GM19324 (cell line): Measurements from ENCODE around the gene TAS2R40.
A peak's percentile ranks its signal among the peaks of the same experiment; 100 is the strongest.
"Not testable (repeated sequence)": the region's sequence is repeated elsewhere in the genome, so short reads cannot be mapped to it uniquely, and the experiment has no call there.

ENCODE experiments used
- ATAC-seq: cut with Tn5 transposase; IDR thresholded peaks from one replicate; pipeline ENCODE4 v1.9.1; 2021; ENCODE audit warnings: mild to moderate bottlenecking, moderate library complexity; ENCODE audit not compliant: unreplicated experiment, low FRiP score

The TAS2R40 gene

GRCh38 chr7:143221737-143222136, at the start of gene TAS2R40:
TSS of gene TAS2R40 (plus strand) at chr7:143222037. CDS start at chr7:143222079, 42 bp downstream.
- ATAC-seq = no peak

DNA sequence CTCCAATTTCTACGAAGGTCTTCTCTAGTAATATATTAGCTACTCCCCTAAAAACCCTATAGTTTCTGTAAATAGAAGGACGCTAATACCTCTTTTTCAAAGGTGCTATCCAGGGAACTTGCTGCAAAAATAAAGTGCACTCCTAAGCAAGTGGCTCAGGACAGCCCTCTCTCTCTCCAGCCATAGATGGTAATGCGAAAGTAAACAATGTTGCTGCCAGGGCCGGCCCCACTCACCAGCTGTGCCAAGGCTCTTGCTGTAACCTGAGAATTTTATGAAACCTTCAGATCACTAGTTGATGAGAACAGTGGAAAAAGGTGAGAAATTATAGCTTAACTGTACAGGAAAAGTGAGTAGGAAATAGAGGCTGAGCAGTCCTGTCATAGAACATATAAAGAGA, 49.5 kb upstream of the TAS2R40 start:
- no peak for ATAC-seq

GRCh38 chr7:143176128-143176527, 45.7 kb upstream of the TAS2R40 start:
- no peak for ATAC-seq

- no peak for ATAC-seq
Measured at GRCh38 chr7:143177374-143178119, 44.3 kb upstream of the TAS2R40 start.

DNA sequence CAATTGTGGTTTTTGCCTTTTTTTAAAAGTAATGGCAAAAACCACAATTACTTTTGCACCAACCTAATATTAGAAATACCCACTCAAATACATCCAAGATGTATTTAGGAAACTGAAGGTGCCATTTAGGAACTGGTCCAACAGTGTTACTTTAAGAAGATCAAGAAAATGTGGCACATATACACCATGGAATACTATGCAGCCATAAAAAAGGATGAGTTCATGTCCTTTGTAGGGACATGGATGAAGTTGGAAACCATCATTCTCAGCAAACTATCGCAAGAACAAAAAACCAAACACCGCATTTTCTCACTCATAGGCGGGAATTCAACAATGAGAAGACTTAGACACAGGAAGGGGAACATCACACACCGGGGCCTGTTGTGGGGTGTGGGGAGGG, 41.1 kb upstream of the TAS2R40 start:
- ATAC-seq = not testable (repeated sequence)

DNA sequence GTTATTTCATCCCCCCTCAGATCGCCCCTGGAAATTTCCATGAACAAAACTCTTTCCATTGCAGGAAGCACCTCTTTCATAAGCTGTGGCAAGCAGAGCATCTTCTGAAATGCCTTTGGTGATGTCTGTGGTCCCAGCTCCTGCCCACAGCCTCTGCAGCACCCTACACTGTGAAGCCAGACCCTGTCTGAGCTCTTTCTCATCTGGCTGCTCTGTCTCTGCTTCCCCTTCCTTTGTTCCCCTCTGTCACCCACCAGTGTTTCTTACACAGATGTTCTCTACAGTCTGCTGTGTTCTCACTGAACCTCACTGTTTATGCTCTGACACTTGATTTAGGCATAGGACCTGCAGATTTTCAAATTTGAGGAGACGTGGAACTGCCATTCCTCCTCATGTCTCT, 40.5 kb upstream of the TAS2R40 start:
- ATAC-seq = no peak

DNA sequence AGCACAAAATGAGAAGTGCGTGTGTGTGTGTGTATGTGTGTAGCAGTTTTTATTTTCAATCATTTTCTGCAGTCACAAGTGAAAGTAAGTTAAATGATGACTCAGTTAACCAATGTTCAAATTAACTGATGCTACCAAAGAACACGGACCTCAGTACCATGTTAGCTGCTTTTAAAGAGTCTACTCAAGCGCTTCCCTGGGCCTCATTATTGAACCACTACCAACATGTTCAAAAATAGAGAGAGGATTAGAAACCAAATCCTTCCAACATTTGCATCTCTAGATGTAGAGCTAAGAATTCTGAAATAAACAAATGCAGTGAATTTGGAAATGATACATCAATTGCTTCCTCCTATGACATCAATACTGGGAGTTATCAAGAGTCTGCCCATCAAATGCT, 38.8 kb upstream of the TAS2R40 start, which contains the start of gene TAS2R39:
Gene TAS2R39 (plus strand): TSS at position 396 of the 400 bp plus-strand sequence. CDS start 0 bp downstream, at position 396.
- ATAC-seq = no peak

GRCh38 chr7:143185551-143185950, 36.3 kb upstream of the TAS2R40 start:
- no peak for ATAC-seq

- no peak for ATAC-seq
Measured at GRCh38 chr7:143188994-143189393, 32.8 kb upstream of the TAS2R40 start.

DNA sequence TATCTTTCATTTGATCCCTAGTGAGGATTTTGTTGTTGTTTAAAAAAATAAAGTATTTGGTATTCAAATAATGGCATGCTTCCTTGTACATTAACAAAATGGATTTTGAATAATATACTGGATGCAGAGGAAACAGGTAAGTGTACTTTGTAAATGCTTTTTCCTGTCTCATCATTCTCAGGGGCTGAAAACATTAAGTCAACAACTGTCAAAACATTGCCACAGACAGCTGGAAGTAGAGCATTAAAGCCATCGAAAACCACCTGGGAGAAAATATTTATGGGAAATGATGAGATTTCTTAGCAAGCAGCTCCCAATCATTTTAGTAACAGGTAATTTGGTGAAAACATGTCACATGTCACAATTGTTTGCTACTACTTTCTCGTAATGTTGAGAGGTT, 28.0 kb upstream of the TAS2R40 start:
- ATAC-seq = no peak

DNA sequence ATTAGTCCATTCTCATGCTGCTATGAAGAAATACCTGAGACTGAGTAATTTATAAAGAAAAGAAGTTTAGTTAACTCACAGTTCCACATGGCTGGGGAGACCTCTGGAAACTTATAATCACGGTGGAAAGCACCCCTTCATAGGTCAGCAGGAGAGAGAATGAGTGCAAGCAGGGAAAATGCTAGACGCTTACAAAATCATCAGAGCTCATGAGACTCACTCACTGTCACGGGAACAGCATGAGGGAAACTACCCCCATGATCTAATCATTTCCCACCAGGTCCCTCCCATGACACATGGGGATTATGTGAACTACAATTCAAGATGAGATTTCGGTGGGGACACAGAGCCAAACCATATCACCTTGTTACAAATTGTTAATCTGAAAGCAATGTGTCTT, 22.8 kb upstream of the TAS2R40 start:
- ATAC-seq = no peak

- no peak for ATAC-seq
Measured at GRCh38 chr7:143202161-143202560, 19.7 kb upstream of the TAS2R40 start.

DNA sequence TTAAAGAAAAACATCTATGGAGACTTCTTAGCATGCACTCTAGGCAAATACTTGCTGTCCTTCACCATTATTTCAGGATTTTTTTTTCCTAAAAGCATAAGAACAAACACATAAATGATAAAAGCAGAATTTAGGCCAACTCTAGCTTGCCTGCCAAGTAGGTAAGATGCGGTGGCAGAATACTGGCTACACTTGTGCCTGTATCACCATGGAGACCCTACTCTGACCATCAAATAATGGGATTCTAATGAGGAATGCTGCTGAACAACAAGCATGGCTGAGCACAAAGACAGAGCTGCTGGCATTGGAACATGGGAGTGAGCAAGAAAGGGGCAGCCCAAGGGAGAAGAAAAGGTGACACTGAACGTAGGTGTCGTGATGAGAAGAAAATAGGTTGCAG, 18.5 kb upstream of the TAS2R40 start:
- no peak for ATAC-seq

GRCh38 chr7:143205560-143206293, 16.1 kb upstream of the TAS2R40 start:
- ATAC-seq = no peak

DNA sequence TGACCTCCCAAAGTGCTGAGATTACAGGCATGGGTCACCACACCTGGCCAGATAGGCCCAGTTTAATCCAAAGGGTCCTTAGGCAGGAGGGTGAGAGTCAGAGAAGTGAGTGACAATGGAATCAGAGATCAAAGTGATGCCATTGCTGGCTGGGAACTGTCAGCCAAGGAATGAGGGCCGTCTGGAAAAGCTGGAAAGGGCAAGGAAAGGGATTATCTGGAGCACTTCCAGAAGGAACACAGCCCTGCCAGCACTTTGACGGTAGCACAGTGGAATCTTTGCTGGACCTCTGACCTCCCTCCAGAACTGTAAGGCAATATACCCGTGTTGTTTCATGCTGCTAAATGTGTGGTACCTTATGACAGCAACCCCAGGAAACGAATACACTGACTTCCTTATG, 11.3 kb upstream of the TAS2R40 start:
- ATAC-seq = no peak

- ATAC-seq = not testable (repeated sequence)
Measured at GRCh38 chr7:143213478-143213877, 8.4 kb upstream of the TAS2R40 start.

DNA sequence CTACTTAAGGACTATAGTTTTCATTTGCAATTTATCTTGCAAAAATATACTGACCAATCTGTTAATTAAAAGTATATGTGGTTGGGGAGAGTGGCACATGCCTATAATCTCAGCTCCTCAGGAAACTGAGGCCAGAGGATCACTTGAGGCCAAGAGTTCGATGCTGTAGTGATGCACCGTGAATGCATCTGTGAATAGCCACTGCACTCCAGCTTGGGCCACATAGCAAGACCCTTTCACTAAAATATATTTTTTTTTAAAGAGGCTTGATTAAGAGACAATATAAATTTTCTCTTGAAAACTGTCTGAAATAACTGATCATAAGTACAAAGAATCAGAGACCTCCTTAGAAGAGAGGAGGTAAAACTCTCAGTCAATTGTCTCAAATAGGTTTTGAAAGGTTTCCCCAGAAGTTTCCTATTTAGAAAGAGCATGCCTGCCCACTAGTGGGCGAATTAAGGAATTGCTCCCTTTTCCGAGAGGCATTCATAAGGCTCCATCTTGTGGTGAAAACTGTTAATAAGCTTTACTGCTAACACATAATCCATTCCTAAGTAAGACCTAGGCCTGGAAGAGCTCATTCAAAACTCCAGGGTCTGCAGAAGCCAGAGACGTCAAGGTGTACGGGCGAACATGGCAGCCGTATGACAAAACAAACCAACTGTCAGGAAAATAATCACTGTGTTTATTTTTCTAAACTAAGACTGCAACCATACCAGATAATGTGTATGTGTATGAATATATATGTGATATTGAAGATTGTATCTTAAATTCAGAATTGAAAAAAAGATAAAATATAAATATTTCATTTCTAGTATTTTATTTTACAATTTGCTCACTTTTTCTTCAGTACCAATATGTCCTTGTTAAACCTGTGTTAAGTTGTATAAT, 6.8 kb upstream of the TAS2R40 start:
- peak; percentile 72 for ATAC-seq

- no peak for ATAC-seq
Measured at GRCh38 chr7:143216151-143216550, 5.7 kb upstream of the TAS2R40 start.

DNA sequence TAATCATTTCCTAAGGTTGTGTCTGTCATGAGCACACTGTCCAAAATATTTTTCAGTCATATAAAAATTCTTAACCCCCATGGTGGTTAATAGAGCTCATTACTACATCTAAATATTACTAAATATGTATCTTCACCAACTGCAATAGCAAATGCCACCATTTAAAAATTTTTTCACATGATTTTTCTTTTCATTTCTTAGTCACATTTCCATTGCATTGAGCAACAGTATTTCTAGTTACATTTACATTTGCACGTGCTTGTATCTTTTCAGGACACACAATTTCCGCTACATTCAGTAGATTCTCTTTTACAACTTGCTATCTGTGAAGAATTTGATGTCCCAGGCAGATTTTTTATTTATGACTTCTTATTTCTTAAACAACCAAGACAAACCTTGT, 5.2 kb upstream of the TAS2R40 start:
- no peak for ATAC-seq

GRCh38 chr7:143217806-143218205, 4.0 kb upstream of the TAS2R40 start:
- ATAC-seq = no peak

DNA sequence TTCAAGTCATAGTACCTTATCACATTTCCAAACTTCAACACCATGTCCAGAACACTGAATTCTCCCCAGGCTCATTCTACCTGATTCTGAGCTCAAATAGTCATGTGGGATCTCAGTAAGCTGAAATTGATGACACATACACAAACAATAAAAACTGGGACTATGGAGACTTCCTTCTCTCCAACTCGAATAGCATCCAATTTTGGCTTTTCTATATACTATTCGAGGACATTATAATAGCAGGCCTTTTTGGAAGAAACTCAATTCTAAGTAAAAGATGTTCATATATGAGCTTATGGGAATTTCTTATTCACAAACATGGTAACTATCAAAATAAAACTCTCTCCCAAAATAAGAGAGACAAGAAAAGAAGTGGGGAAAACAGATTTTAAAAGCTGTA, 551 bp upstream of the TAS2R40 start:
- ATAC-seq = no peak
